Neutrophil (primary cell): ENCODE data around the gene GRIK2.
"Not testable (repeated sequence)": the region's sequence is repeated elsewhere in the genome, so short reads cannot be mapped to it uniquely, and the experiment has no call there.

ENCODE experiments used
- H3K27ac ChIP-seq: fragments of 200-600 bp; sonication (generic); 2 replicates; pipeline ENCODE4 v1.5.1; 2016; ENCODE audit warnings: mild to moderate bottlenecking, moderate library complexity
- H3K27me3 ChIP-seq: fragments of 200-600 bp; sonication (generic); 2 replicates; pipeline ENCODE4 v1.6.0; 2016; ENCODE audit warnings: mild to moderate bottlenecking
- H3K36me3 ChIP-seq: fragments of 200-600 bp; sonication (generic); 2 replicates; pipeline ENCODE4 v1.5.1; 2017
- H3K4me1 ChIP-seq, 2 experiments: fragments of 200-600 bp in 1 of 2; sonication (generic) in 1 of 2; 1 replicate in 1 of 2; 2 replicates in 1 of 2; pipeline versions ENCODE4 v1.5.1 to v1.6.1; 2013 to 2016; ENCODE audit warnings: low read depth in 1 of 2, low read length in 1 of 2, mild to moderate bottlenecking in 1 of 2, moderate library complexity in 1 of 2; ENCODE audit not compliant: control insufficient read depth in 1 of 2, insufficient read depth in 1 of 2
- H3K4me3 ChIP-seq, 2 experiments: fragments of 200-600 bp in 1 of 2; sonication (generic) in 1 of 2; 1 replicate in 1 of 2; 2 replicates in 1 of 2; pipeline ENCODE4 v1.5.1; 2013 to 2016; ENCODE audit warnings: low read depth in 1 of 2, low read length in 1 of 2, mild to moderate bottlenecking in 1 of 2, moderate library complexity in 1 of 2
- H3K9me3 ChIP-seq: fragments of 200-600 bp; sonication (generic); 2 replicates; pipeline ENCODE4 v1.5.1; 2016
- TF ChIP-seq, protein P1 (sequence below): fragments of 200-600 bp; sonication (generic); IDR thresholded peaks from 2 replicates; pipeline ENCODE4 v1.5.1; 2016; ENCODE audit warnings: antibody characterized with exemption

GRIK2 gene

GRCh38 chr6:102085257-102085656 lies 691.7 kb downstream of the GRIK2 start:
- no peaks in the 10 kb centered on the region for H3K27me3 ChIP-seq
- no peaks in the 10 kb centered on the region for H3K9me3 ChIP-seq
- H3K27ac ChIP-seq = no peak overlapping the region
- H3K36me3 ChIP-seq = no peaks in the 10 kb centered on the region
- no peaks in the 10 kb centered on the region for H3K4me1 ChIP-seq
- TF ChIP-seq, protein P1, sequence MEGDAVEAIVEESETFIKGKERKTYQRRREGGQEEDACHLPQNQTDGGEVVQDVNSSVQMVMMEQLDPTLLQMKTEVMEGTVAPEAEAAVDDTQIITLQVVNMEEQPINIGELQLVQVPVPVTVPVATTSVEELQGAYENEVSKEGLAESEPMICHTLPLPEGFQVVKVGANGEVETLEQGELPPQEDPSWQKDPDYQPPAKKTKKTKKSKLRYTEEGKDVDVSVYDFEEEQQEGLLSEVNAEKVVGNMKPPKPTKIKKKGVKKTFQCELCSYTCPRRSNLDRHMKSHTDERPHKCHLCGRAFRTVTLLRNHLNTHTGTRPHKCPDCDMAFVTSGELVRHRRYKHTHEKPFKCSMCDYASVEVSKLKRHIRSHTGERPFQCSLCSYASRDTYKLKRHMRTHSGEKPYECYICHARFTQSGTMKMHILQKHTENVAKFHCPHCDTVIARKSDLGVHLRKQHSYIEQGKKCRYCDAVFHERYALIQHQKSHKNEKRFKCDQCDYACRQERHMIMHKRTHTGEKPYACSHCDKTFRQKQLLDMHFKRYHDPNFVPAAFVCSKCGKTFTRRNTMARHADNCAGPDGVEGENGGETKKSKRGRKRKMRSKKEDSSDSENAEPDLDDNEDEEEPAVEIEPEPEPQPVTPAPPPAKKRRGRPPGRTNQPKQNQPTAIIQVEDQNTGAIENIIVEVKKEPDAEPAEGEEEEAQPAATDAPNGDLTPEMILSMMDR = no peak
- no peak overlapping the region for H3K4me3 ChIP-seq

GRCh38 chr6:102088160-102088559 lies 694.7 kb downstream of the GRIK2 start:
- not testable (repeated sequence) for H3K36me3 ChIP-seq, H3K27ac ChIP-seq, H3K27me3 ChIP-seq, H3K4me1 ChIP-seq, H3K4me3 ChIP-seq, H3K9me3 ChIP-seq

GRCh38 chr6:102114402-102114801 lies 720.9 kb downstream of the GRIK2 start:
- H3K36me3 ChIP-seq = no peaks in the 10 kb centered on the region
- H3K4me1 ChIP-seq = no peaks in the 10 kb centered on the region
- H3K9me3 ChIP-seq = no peaks in the 10 kb centered on the region
- H3K4me3 ChIP-seq = no peak overlapping the region
- no peak overlapping the region for H3K27ac ChIP-seq
- TF ChIP-seq, protein P1 = no peak
- no peaks in the 10 kb centered on the region for H3K27me3 ChIP-seq

GRCh38 chr6:102115911-102116310 lies 722.4 kb downstream of the GRIK2 start:
- H3K27me3 ChIP-seq = no peaks in the 10 kb centered on the region
- no peak overlapping the region for H3K4me3 ChIP-seq
- no peaks in the 10 kb centered on the region for H3K9me3 ChIP-seq
- no peaks in the 10 kb centered on the region for H3K4me1 ChIP-seq
- no peaks in the 10 kb centered on the region for H3K36me3 ChIP-seq
- TF ChIP-seq, protein P1 = no peak
- no peak overlapping the region for H3K27ac ChIP-seq

DNA sequence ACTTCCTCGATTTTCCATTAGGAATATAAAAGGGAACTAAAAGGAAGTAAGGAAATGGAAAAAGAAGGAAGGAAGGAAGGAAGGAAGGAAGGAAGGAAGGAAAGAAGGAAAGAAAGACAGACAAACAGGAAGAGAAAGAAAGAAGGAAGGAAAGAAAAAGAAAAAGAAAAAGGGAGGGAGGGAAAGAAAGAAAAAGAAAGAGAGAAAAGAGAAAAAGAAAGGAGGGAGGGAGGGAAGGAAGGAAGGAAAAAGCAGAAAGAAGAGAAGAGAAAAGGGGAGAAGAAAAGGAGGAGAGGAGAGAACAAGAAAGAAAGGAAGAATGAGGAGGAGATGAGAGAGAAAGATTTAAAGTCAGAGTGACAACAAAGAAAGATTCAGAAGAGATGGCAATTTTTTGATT lies 724.5 kb downstream of the GRIK2 start:
- Histone ChIP-seq H3K9me3 (no peaks in the 10 kb centered on the region), H3K27me3 (no peaks in the 10 kb centered on the region), H3K4me1 (no peaks in the 10 kb centered on the region), H3K27ac (no peak overlapping the region), H3K36me3 (no peaks in the 10 kb centered on the region), H3K4me3 (no peak overlapping the region)
- TF ChIP-seq, protein P1 = no peak
